LNCAP (cell line): ENCODE data around the gene FAM174C.

ENCODE experiments used
- TF ChIP-seq, protein P1 (sequence below): fragments of 450-650 bp; IDR thresholded peaks from 2 replicates; pipeline ENCODE4 v1.5.1; 2017; ENCODE audit warnings: mild to moderate bottlenecking

Gene FAM174C

DNA sequence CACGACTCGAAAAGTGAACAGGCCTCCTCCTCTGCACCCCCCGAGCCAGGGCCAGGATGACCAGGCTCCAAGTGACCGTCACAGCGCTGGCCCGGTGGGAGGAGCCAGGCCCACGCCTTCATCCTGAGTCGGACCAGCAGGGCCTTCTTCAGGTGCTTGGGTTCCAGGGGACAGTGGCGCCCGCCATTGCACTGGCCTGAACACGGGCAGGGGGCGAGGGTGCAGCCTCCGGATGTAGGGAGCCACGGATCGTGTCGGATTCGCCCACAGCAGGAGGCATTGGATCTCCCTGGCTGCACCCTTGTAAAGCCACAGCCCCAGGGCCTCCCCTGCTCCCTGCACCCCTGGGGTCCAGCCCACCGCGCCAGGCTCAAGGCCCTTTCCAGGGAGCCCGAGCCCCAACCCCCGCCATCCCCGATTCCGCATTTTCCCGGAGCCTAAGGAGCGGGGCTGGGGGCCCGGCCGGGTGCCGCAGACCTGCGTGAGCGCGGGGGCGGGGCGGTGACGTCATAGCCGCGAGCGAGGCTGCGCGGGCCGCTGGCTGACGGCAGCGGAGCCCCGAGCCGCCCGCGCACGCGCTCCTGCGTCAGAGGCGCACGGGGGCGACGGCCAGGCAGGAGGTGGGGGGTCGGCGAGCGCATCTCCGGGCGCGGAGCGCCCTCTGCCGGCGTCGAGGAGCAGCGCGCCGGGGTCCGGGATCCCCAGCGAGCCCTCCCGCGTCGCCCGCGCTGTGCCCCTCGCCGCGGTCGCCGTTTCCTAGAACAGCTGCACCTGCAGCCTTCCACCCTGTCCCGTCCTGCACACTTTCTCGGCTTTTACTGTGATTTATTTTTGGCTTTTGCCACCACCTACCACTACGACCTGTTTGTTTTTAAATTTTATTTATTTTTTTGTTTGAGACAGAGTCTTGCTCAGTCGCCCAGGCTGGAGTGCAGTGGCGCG lies 35.3 kb upstream of the FAM174C start:
- TF ChIP-seq, protein P1, sequence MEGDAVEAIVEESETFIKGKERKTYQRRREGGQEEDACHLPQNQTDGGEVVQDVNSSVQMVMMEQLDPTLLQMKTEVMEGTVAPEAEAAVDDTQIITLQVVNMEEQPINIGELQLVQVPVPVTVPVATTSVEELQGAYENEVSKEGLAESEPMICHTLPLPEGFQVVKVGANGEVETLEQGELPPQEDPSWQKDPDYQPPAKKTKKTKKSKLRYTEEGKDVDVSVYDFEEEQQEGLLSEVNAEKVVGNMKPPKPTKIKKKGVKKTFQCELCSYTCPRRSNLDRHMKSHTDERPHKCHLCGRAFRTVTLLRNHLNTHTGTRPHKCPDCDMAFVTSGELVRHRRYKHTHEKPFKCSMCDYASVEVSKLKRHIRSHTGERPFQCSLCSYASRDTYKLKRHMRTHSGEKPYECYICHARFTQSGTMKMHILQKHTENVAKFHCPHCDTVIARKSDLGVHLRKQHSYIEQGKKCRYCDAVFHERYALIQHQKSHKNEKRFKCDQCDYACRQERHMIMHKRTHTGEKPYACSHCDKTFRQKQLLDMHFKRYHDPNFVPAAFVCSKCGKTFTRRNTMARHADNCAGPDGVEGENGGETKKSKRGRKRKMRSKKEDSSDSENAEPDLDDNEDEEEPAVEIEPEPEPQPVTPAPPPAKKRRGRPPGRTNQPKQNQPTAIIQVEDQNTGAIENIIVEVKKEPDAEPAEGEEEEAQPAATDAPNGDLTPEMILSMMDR: peak; percentile 89

DNA sequence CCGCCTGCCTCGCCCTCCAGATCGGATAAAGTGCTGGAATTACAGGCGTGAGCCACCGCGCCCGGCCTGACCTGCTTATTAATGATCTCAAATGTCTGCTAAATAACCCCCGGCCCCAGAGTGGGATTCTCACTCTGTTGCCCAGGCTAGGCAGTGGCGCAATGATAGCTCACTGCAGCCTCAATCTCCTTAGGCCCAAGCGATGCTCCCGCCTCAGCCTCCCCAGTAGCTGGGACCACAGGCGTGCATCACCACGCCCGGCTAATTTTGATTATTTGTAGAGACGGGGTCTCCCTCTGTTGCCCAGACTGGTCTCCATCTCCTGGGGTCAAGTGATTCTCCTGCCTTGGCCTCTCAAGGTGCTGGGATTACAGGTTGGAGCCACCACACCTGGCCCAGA lies 34.4 kb upstream of the FAM174C start:
- TF ChIP-seq, protein P1: no peak

DNA sequence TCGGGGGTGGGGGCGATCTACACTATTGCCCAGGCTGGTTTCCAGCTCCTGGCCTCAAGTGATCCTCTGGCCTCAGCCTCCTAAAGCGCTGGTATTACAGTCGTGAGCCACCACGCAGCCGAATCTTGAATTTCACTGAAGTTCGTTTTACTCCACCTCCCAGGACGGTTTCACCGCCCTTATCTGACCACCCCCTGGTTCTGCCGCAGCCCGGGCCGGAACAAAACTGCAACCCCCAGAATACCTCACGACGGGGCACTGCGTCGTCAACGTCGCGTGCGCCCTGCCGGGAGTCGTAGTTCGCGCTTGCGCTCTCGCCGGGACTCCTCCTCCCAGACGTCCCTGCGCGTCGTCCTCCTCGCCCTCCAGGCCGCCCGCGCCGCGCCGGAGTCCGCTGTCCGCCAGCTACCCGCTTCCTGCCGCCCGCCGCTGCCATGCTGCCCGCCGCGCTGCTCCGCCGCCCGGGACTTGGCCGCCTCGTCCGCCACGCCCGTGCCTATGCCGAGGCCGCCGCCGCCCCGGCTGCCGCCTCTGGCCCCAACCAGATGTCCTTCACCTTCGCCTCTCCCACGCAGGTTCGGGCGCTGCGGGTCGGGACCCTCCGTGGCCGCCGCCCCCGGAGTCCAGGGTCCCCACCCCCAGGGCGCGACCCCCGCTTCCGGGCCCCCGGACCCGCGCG lies 33.8 kb upstream of the FAM174C start, which contains the start of gene ATP5F1D:
Gene ATP5F1D (plus strand): TSS at position 335 of the 679 bp plus-strand sequence. CDS start 100 bp downstream, at position 435.
- TF ChIP-seq, protein P1: no peak

DNA sequence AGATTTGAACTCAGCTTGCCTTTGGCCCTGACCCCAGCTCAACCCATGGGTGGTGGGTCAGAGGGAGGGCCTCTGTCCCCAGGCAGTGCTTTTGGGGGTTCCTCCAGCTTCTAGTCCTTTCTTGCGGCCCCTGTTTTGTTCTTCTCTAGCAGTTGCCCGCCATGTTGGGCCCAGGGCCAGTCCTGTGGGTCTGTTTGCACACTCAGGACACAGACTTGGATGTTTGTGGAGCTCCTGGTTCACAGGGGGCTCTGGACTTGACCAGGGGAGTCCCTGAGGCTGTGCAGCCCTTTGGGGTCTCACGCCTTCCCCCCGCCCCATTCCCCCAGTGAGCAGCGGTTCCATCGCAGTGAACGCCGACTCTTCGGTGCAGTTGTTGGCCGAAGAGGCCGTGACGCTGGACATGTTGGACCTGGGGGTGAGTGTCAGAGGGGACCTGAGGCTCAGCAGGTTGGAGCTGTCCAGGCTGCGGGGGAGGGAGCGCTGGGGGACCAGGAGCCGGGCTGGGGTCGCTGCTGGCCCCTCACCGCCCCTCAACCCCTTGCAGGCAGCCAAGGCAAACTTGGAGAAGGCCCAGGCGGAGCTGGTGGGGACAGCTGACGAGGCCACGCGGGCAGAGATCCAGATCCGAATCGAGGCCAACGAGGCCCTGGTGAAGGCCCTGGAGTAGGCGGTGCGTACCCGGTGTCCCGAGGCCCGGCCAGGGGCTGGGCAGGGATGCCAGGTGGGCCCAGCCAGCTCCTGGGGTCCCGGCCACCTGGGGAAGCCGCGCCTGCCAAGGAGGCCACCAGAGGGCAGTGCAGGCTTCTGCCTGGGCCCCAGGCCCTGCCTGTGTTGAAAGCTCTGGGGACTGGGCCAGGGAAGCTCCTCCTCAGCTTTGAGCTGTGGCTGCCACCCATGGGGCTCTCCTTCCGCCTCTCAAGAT lies 31.3 kb upstream of the FAM174C start:
- TF ChIP-seq, protein P1: peak; percentile 97

DNA sequence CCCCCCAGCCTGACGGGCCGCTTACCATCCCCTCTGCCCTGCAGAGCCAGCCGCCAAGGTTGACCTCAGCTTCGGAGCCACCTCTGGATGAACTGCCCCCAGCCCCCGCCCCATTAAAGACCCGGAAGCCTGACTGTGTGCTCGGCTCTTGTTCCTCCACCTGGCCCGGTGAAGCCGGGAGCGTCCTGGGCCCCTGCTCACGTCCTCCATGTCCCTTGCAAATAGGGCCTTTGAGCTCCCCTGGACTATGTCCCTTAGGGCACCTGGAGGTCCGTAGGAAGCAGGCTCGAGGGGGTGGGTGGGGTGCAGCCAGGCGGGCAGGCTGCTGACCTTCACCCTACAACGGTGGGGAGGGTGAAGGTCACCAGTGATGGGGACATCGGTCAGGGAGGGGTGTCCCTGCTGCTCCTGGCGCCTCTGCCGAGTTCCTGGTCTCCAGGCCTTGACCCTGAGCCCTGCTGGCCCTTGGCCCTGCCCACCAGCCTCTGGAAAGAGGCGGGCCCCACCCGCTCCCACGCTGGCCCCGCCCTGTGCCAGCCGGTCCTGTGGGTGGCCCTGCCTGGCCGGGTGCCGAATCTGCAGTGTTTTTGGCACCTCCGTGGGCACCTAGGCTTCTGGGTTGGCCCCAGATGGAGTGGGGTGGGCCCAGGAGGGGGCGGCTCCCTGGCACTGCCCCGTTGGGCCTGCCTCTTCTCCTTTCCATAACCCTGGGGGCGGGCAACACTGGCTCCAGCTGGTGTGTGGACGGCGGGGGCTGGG lies 30.5 kb upstream of the FAM174C start:
- TF ChIP-seq, protein P1: no peak

DNA sequence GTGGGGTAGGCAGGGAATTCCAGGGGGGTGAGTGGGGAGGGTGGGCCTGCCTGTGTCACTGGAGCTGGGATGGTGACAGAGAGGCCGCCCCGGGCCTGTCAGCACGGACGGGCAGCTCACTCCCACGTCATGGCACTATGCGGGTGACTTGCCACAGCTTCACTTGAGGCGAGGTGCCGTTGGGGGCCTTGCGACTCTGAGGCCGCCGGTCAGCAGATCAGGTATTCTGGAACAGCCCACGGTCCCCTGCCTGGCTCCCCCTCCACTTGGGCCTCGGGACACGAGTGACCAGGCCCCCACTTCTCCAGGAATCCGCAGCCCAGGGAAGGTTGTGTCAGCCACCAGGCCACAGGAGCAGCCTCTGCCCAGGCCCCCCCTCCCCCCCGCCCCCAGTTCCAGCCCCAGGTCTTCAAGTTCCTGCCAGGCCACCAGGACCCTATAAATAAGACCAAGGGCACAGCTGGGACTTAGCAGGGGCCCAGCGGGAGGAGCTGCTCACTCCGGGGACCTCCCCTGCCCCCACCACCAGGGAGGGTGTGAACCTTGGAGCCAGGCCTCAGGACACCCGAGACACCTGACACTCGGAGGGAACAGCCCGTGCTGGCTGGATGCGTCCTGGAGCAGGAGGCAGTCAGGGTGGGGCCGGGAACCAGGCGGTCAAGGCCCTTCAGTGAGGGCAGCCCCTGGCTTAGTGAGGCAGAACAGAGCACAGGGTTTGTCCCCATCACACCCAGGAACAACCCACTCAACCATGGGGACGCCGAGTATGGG lies 29.7 kb upstream of the FAM174C start:
- TF ChIP-seq, protein P1: no peak
